GM21737 (cell line): ENCODE measurements around the gene DPP6.
"Not testable (repeated sequence)": the region's sequence is repeated elsewhere in the genome, so short reads cannot be mapped to it uniquely, and the experiment has no call there.

Experiments
- ATAC-seq: cut with Tn5 transposase; IDR thresholded peaks from one replicate; pipeline ENCODE4 v1.9.1; 2021; ENCODE audit warnings: mild to moderate bottlenecking, moderate library complexity; ENCODE audit not compliant: unreplicated experiment

DPP6 gene

DNA sequence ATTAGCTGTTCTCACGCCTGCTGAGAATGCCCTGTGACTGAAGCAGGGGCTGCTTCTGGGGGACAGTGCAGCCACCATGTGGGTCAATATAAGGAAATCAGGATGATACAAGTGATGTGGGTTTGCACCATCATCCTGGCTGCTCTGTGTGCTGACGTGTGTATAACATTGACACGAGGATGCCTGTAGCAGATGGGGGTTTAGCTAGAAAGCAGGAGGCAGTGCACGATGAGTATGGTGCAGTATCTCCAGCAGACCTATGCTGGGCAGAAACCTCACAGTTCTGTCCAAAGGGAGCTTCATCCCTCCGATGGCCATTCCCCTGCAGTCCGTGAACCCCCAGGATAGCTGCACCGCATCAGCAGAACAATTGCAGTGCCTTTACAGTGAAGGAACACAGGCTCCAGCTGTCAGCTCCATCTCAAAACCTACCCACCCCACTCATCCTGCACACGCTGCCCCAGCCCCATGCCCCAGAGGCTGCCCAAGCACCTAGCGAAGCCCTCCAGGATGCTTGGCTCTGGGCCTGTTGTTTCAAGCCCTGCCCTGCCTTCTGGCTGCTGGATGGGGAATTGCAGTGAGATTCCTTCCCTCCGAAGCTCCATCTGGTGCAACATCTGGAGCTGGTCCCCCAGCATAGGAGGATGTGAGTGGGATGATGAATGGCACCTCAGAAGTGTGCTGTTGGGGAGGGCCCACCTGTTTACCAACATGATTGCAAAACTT lies 96.8 kb downstream of the DPP6 start:
- not testable (repeated sequence) for ATAC-seq

DNA sequence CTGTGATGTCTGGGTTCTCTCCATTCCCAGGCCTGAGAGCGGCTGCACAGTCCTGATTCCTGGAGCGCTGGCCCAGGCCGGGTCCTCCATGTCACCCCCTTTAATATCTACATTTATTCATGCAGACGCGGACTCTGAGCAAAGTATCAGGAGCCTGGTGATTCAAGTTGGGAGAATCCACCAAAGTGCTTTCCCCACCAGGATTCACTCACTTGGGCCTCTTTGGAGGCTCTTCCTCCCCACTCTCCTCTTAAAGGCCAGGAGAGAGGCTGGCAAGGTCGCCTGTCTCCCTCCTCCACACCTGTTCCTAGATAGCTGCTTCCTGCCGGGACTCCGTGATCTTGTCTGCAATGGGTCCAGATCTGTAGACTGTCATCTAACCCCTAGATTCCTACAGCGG lies 98.5 kb downstream of the DPP6 start:
- ATAC-seq: not testable (repeated sequence)

DNA sequence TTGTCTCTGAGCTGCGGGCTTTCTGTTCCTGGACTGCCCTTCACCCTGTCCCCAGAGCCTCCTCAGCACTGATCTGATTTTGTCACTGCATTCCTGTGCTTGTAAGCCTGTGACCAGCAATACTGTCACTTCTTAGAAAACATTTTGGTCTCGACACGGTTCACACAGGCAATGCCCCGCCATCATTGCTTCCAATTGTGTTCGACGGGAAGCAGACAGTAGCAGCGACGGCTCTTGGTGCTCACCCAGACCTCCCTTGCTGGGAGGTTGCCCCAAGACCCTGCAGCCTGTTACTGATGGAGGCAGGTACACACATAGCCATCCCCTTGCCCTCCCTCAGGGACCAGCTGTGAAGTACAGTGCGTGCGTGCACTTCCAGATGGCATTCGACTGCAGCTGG lies 99.1 kb downstream of the DPP6 start:
- ATAC-seq: not testable (repeated sequence)

DNA sequence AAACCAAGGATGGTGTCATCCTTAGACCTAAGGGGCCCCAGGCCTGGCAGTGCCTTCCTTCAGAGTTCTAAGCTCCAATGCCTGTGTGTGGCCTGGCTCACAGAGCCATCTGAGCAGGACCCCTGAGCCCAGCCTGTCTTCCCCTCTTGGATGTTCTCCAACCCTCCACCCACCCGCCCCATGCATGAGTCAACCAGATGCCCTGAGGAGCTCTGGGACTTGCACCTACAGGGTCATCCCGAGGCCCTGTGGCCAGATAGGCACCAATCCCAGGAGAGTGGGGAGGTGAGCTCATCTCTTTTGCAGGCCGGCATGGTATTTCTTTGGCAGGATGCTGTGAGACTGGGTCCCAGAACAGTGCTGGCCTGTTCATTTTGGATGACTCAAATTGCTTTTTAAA lies 103.7 kb downstream of the DPP6 start:
- ATAC-seq: not testable (repeated sequence)

DNA sequence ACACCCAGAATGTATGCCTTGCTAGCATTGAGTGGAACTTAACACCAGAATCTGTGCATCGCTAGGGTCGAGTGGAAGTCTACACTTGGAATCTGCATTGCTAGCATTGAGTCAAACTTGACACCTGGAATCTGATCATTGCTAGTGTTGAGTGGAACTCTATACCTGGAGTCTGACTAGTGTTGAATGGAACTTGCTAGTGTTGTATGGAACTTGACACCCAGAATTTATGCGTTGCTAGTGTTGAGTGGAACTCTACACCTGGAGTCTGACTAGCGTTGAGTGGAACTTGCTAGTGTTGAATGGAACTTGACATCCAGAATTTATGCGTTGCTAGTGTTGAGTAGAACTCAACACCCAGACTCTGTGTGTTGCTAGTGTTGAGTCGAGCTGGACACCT lies 110.7 kb downstream of the DPP6 start:
- ATAC-seq: not testable (repeated sequence)

DNA sequence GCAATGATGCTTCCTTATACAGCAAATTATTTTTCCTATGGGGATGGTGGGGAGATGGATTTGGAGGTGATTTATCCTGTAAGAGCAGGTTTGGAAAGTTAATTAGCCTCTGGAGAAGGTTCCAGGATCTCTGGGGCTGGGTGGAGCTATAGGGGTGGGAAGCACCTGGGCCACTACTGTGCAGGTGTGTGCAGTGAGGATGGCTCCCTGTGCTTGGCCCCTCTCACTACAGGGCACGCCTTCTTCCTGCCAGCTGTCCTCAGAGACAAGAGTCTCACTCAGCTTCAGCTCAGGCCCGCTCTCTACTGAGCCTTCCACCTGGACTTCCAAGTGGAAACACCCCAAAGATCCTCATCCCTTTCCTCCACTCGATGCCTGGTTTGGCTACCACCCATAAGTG lies 111.4 kb downstream of the DPP6 start:
- ATAC-seq: not testable (repeated sequence)

DNA sequence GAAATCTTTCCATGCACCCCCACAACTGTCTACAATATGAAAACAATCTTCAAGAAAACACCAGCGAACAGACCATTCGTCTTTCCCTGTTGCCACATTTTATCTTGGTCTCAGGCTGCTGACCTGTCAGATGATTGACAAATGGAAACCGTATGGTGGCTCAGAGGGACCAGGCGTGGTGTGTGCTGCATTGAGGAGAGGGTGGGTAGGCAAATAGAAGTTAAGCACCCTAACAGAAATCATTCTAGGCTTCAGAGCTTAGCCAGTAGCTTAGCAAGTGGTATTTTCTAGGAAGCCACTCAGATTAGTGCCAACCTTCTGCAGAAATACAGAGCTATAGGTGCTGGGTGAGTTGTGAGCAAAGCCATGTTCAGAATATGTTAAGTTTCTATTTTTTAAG lies 114.9 kb downstream of the DPP6 start:
- no peak for ATAC-seq

DNA sequence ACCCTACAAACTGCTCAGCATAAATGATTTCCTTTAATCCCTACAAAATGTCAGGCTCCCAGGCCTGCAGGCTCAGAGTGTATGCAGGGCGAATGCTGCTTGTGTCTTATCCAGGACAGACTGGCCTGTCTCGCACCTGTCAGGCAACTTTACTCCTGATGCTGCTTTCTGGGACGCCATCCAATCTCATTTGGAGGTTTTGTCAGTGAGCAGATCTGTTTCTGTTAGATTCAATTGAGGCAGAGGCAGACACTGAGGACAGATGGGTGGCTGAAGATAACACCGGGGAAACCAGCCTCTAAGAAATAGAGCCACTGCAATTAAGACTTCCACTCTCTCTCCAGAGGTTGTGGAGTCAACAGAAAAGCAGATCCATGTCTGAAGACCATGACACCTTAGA lies 115.6 kb downstream of the DPP6 start:
- no peak for ATAC-seq

DNA sequence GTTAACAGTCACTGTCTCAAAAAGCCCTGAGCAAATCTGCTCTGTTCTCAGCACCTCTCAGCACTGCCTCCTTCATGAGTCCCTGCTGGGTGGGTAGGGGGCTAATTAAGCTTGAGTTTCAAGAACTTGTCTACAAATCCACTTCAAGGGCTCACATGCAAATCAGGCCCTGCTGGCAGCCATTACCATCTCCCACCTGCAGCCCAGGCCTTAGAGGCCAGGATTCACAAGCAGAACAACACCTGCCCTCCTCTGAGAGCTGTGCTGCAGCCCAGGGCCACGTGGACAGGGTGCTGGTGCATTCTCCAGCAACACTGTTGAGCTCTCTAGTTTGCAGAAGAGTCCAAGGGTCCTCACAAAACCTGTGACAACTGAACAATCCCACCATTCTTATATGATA lies 119.2 kb downstream of the DPP6 start:
- ATAC-seq: no peak

DNA sequence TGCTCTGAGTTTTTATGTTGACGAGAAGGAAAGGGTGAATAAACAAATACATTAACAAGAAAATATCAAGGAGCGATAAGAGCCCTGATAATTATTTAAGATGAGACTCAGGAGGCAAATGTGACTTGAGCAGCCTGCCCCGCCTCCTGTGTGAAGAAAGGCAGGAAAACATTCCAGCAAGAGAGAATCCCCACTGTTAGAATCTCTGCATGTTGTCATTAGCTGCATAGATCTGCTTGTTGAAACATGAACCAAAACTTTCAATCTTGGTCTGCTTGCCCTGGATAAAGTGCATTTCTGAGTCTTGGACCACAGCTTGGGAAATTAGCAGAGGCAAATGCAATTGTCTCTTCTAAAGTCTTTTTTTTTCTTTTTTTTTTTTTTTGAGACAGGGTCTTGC lies 120.0 kb downstream of the DPP6 start:
- ATAC-seq: no peak

DNA sequence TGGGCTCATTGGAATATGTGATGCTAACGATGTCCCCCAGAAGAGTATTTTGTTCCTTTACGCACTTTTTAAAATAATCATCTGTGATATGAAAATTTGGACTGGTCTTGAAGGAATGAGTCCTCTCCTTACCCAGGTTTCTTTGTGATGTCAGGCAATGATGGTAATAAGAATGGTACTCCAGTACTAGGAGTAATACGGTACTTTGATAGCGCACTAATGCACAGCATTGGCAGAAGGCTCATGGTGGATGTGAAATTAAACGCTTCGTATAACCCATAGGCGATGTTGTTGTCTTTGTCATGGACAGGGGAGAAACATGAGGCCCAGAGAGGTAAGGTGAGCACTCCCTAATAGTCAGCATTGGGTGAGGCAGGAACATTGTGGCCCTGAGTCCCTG lies 125.4 kb downstream of the DPP6 start:
- no peak for ATAC-seq

DNA sequence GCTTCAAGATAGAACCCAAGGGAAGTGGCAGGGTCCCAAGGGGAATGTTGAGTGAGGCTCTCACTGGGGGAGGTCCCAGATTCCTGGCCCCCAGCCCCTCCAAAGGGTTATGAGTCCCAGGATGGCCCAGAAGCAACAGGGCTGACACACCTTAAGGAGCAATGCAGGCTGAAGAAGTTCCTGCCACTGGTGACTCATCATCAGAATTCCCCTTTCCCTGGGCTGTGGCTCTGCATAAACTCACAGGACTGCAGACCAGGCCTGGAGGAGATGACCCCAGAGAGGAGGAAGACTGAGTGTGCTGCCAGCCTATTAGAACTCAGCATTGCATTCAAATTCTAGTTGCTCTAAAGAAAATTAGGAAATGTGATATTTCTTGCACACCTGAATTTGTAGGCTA lies 126.7 kb downstream of the DPP6 start:
- no peak for ATAC-seq

DNA sequence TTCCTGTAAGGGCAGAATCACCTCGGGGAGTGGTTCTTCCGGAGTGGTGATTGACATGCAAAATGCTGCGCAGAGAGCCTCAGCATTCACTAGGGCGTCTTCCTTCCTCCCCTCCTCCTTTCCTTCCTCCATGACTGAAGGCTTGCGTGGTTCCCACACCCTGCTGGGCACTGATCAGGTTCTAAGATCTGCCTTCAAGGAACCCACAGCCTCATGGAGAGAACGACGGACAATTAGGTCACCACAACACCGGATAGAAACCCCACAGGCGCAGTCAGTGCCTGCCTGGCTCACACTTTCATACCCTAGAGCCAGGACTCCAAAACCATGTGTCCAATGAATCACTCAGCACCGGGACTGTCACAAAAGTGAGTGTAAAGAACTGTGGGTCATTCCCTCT lies 131.3 kb downstream of the DPP6 start:
- ATAC-seq: no peak

DNA sequence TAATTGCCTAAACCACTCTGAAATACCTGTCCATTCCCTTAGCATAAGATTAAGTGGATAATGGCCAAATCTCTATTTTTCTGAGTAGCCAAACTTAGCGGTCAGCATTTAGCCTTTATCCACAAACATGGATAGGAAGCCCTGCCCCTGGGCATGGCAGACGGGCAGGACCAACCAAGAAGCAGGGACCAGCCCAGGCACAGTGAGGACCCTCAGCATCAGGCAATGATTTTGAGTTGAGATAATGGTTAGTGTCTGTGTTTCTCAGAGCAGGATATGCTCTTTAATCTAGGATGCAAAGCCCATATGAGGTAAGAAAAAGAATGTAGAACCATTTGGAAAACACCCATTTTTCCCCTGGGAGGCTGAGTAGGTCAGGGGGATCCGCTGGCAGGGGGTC lies 131.7 kb downstream of the DPP6 start:
- ATAC-seq: no peak

DNA sequence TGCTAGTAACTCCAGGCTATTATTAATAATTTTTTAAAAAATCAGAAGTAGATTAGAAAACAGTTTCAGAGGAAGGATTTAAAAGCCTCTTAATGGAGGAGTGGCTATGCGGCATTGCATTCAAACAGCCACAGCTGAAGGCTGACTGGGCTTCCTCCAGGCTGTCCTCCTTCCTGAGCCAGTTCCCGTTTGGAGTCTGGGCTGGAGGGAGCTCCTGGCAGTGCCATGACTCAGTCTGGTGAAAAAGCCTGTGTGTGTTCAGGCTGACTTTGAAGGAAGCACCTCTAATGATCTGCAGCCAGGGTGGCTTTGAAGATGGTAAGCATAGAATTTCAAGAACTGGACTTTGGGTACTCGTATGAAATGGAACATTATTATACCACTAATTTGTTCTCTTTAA lies 134.6 kb downstream of the DPP6 start:
- no peak for ATAC-seq

DNA sequence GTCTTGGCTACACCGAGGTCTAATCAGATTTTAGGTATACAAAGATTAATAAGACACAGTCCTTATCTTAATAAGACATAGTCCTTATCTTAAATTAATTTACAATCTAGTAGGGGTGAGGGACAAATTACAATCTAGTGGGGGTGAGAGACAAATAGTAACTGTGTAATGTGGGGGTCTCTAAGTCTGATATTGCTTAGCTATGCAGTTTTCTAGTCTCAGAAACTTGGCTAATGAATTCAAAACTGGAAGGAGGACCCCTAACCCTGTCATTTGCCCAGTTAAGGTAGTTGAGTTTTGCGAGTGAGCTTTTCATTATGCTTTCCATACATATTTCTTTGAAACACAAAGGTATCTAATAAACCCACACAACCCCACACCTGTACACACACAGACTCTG lies 136.1 kb downstream of the DPP6 start:
- ATAC-seq: no peak

DNA sequence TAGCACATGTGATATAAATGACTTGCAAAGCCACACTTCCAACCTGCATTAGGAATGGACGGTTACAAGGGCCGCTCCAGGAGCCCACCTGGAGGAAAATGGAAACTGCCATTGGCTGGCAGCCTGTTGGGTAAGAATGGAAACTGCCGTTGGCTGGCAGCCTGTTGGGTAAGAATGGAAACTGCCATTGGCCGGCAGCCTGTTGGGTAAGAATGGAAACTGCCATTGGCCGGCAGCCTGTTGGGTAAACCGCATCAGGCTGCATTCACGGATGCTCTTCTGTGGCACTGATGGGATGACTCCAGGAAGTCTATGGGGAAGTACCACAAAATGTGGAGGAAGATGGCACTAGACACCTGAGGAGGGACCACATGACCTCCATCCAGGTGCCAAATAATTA lies 143.1 kb downstream of the DPP6 start:
- ATAC-seq: no peak

DNA sequence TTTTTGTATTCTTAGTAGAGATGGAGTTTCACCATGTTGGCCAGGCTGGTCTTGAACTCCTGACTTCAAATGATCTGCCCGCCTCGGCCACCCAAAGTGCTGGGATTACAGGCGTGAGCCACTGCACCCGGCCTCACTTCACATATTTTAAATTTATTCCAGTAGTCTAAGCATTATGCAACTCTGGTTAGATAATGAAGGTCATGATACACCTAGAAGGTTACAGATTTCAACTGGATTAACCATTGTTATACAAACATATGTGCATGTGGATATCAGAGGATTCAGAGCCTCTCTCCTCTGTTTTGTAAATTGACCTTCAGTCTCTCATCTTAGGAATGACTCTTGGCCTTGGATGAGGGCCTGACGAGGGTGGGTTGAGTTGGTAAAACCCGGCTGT lies 146.3 kb downstream of the DPP6 start:
- ATAC-seq: no peak

DNA sequence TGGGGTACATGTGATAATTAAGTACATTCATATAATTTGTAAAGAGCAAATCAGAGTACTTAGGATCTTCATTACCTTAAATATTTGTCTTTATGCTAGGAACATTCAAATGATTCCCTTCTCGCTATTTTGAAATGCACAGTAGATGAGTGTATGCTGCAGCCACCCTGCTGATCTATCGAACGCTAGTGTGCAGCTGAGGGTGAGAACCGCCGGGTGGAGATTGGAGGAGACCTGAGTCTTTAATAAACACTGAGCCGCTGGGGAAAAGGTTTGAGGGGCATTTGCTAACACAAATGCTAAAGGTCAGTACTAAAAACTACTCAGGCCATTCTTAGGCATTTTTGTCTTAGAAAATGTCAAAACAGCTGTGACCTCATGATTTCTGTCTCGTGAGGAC lies 148.0 kb downstream of the DPP6 start:
- ATAC-seq: no peak

DNA sequence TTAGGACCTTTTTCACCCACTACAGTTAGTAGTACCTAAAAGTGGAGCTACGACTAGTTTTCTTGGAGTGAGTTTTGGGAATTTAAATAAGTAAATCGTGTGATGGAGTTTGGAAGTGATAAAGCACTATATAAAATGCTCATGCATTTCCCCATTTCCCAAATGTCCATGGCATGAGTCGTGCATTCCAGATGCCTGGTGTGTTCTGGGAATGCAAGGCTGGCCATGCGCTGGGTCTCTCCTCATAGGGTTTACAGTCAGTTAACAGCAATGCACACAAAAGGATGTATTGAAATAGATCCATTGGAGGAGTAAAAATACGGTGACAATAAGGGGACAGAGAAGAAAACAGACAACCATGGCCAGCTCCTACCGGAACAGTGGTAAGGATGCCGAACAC lies 149.8 kb downstream of the DPP6 start:
- no peak for ATAC-seq

DNA sequence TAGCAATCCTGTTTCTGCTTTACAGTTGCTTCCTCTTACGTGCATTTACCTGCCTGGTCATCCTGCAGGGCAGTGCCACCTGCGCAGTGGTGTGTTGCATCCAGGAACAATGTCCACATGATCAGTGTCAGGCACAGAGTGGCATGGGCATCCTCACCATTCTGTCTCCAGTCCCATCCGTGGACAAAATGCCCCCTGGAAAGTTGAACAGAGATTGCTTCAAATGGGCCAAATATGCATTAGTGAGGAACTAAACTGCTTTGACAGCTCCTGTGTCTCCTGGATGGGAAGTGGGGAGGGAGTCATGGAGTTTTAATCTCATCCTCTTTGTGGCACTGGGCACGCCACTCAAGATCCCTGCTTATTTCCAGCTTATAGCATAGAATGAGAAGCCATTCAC lies 151.8 kb downstream of the DPP6 start:
- ATAC-seq: no peak

DNA sequence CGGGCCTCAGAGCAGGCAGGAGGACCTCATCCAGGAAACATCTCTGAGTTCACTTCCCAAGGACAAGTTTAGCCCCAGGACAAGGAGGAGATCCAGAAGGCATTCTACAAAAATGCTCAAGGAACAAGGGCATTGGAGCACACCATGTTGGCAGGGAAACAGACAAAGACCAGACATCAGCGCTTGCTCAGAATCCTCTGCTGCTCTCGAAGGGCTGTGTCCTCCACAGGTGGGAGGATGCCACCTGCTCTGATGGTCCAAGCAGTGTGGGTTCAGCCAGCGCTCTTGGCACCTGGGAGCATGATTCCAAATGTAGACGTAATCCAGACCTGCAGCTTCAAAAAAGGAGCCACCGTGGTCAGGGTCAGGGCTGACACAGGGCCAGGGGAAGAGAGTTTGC lies 160.7 kb downstream of the DPP6 start:
- no peak for ATAC-seq

DNA sequence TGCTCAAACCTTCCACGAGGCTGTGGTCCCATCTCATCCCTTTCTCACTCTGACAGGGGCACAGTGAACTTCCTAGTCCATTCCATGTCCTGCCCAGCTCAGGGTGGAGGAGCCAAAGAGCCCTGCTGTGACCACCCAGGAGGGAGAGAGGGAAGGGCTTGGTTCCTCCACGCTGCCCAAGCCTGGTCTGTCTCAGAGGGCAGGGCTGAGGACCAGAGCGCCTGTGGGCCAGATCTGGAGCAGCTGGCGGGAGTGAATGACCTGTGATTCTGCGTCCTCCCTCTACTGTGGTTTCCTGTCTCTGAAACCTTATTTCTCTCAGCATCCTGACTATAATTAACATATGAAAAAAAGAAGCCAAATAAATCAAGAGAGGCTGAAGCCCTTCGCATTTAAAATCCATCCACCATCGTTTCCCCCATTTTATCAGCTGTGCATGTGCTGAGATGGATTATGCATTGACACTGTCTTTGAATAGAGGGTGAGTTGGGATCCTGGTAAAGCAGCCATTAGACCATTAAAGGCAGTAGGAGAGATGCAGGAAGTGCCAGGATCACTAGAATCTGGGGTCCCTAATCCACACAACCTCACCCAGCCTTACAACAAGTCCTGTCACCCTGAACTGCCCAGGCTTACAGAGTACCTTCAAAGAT lies 165.6 kb downstream of the DPP6 start:
- ATAC-seq: no peak
